Psoas muscle (tissue), 8 donors: ENCODE results near the gene KPNA6. TPM values are rescaled to one million over a fixed set of nuclear protein-coding genes. Genes with fewer than 3 reads are reported as not detected.
"Not testable (repeated sequence)": the region's sequence is repeated elsewhere in the genome, so short reads cannot be mapped to it uniquely, and the experiment has no call there.

Experiments
- ATAC-seq, 4 donors: fragments of 200-7000 bp; cut with Tn5 transposase; one replicate each; pipeline ENCODE4 v1.9.1; 2020; ENCODE audit warnings: moderate library complexity in 3 of 4, mild to moderate bottlenecking in 2 of 4
- DNase-seq, 2 donors: peaks; one replicate each; pipeline ENCODE4 v3.0.0-alpha.2; 2020
- H3K27ac ChIP-seq: fragments of 200-600 bp; one replicate; pipeline ENCODE4 v1.8.0; 2022
- H3K27me3 ChIP-seq, 3 donors: fragments of 200-600 bp in 1 of 3; one replicate each; pipeline versions ENCODE4 v1.6.1 to v1.8.0; 2013 to 2022; ENCODE audit warnings: low read length in 2 of 3, mild to moderate bottlenecking in 2 of 3, moderate library complexity in 1 of 3; ENCODE audit not compliant: insufficient read depth in 3 of 3
- H3K36me3 ChIP-seq, 2 donors: fragments of 200-600 bp in 1 of 2; one replicate each; pipeline versions ENCODE4 v1.6.1 to v1.8.0; 2013 to 2022; ENCODE audit warnings: low read depth in 1 of 2, mild to moderate bottlenecking in 1 of 2, moderate library complexity in 1 of 2; ENCODE audit not compliant: insufficient read depth in 1 of 2
- H3K4me1 ChIP-seq: fragments of 200-600 bp; one replicate; pipeline ENCODE4 v1.8.0; 2022
- H3K4me3 ChIP-seq: fragments of 200-600 bp; one replicate; pipeline ENCODE4 v1.8.0; 2022; ENCODE audit warnings: mild to moderate bottlenecking
- H3K9me3 ChIP-seq: fragments of 200-600 bp; one replicate; pipeline ENCODE4 v1.8.0; 2022
- CTCF ChIP-seq: fragments of 200-600 bp; IDR thresholded peaks from one replicate; pipeline ENCODE4 v1.8.0; 2022; ENCODE audit warnings: antibody characterized with exemption
- WGBS, 3 donors: extraction: QIAGEN DNeasy Blood & Tissue Kit; methylation state at CpG; one replicate each; pipeline versions ENCODE4 v1.1.6 to v1.1.7; 2013; 5-methylcytosine and 5-hydroxymethylcytosine counted together
- intact Hi-C, 2 donors: fragments of 100-400 bp; cut with DNase I; formaldehyde crosslinking; loops; one replicate each; pipeline versions ENCODE4 v1.11.0 to v1.14.2; 2022
- polyA plus RNA-seq, 3 donors: library from polyadenylated mRNA; stranded (reverse); fragments of 200-250 nt; gene quantifications; one replicate each; pipeline ENCODE4 v1.2.3, GENCODE V29; 2013
- total RNA-seq, 4 donors: library from RNA; stranded (reverse); fragmentation: NEBNext Ultra II Directional in 2 of 4; extraction: Animal tissue kit (Norgen Biotek cat#: 25700) in 2 of 4; gene quantifications; one replicate each; pipeline versions ENCODE4 v1.2.1 to v1.2.4, GENCODE V29; 2021 to 2023
- donor health status: healthy with polysubstance abuse.
- donor health status: DM: no; HTN: no; CAD: no; lungs with moderate emphysema.
- donor health status: Bipolar disorder and iron deficiency.
- donor health status: healthy.
- donor health status: DM: yes; HTN: yes; CAD: no.
- donor health status: DM: no; HTN: no; CAD: no.
- donor health status: DM: no; HTN: no; CAD: no.
- donor health status: DM: yes; HTN: yes; CAD: no.

KPNA6 gene
- total and polyA plus RNA-seq, 7 donors = 13.4 to 98.3 (median 67.4) TPM

GRCh38 chr1:32137111-32137510 lies 29.3 kb downstream of the KPNA6 start:
- DNase-seq (no peak), ATAC-seq (no peak)
- no peaks in the 10 kb centered on the region for H3K27me3 ChIP-seq
- 94 to 96% (median 96%) methylated on average over 5 of the region's 5 CpGs for WGBS, 3 donors
- H3K9me3 ChIP-seq = no peaks in the 10 kb centered on the region
- H3K27ac ChIP-seq = no peak overlapping the region
- no peak for TF ChIP-seq CTCF
- H3K36me3 ChIP-seq = no peaks in the 10 kb centered on the region
- peaks cover 13% of the 10 kb centered on the region for H3K4me1 ChIP-seq
- no peak overlapping the region for H3K4me3 ChIP-seq
- intact Hi-C loops = no loop called here

- no peak for DNase-seq
- intact Hi-C loops = no loop called here
- Histone ChIP-seq H3K9me3 (no peaks in the 10 kb centered on the region), H3K27ac (no peak overlapping the region), H3K4me1 (peaks cover 27% of the 10 kb centered on the region), H3K36me3 (no peaks in the 10 kb centered on the region), H3K4me3 (no peak overlapping the region), H3K27me3 (no peaks in the 10 kb centered on the region)
- no peak for ATAC-seq
- no peak for TF ChIP-seq CTCF
- WGBS, 3 donors = 50 to 59% (median 52%) methylated on average over 5 of the region's 5 CpGs
Observed at GRCh38 chr1:32138965-32139364, 31.1 kb downstream of the KPNA6 start.

GRCh38 chr1:32142446-32143301 lies 34.8 kb downstream of the KPNA6 start:
- ATAC-seq (peak; percentile 79 to 86 (median 86)), DNase-seq (peak; percentile 51 to 70)
- Histone ChIP-seq H3K4me1 (peaks cover 30% of the 10 kb centered on the region), H3K27me3 (no peaks in the 10 kb centered on the region), H3K9me3 (no peaks in the 10 kb centered on the region), H3K27ac (peak overlapping the region; percentile 62), H3K36me3 (no peaks in the 10 kb centered on the region), H3K4me3 (no peak overlapping the region)
- no peak for TF ChIP-seq CTCF
- intact Hi-C loops = no loop called here
- WGBS, 3 donors = 34 to 50% (median 39%) methylated on average over 6 of the region's 6 CpGs

GRCh38 chr1:32143302-32143695 lies 35.4 kb downstream of the KPNA6 start:
- ATAC-seq, H3K9me3 ChIP-seq, H3K36me3 ChIP-seq, DNase-seq, H3K27me3 ChIP-seq, H3K4me3 ChIP-seq, intact Hi-C loops: not testable (repeated sequence)
- 62 to 90% (median 68%) methylated on average over 3 to 4 of the region's 4 CpGs for WGBS, 3 donors
- H3K27ac ChIP-seq = peak overlapping the region; percentile 62
- H3K4me1 ChIP-seq = peaks cover 30% of the 10 kb centered on the region

GRCh38 chr1:32144033-32144432 lies 36.2 kb downstream of the KPNA6 start:
- intact Hi-C loops = no loop called here
- ATAC-seq = peak in 3 of 4 donors; percentile 41 to 53 (median 45)
- no peak for DNase-seq
- Histone ChIP-seq H3K36me3 (no peaks in the 10 kb centered on the region), H3K27ac (no peak overlapping the region), H3K4me3 (no peak overlapping the region), H3K4me1 (peaks cover 24% of the 10 kb centered on the region), H3K27me3 (no peaks in the 10 kb centered on the region), H3K9me3 (no peaks in the 10 kb centered on the region)
- TF ChIP-seq CTCF = no peak
- WGBS, 3 donors = 73 to 81% (median 79%) methylated on average over 3 of the region's 3 CpGs

GRCh38 chr1:32147799-32148198 lies 39.9 kb downstream of the KPNA6 start:
- intact Hi-C loops, H3K4me3 ChIP-seq, H3K36me3 ChIP-seq, H3K9me3 ChIP-seq, H3K27me3 ChIP-seq, ATAC-seq, DNase-seq, H3K27ac ChIP-seq: not testable (repeated sequence)
- 98 to 99% (median 99%) methylated on average over 5 of the region's 5 CpGs for WGBS, 3 donors
- peaks cover 31% of the 10 kb centered on the region for H3K4me1 ChIP-seq
